ENCODE data around the gene DLX6.

Gene DLX6

DNA sequence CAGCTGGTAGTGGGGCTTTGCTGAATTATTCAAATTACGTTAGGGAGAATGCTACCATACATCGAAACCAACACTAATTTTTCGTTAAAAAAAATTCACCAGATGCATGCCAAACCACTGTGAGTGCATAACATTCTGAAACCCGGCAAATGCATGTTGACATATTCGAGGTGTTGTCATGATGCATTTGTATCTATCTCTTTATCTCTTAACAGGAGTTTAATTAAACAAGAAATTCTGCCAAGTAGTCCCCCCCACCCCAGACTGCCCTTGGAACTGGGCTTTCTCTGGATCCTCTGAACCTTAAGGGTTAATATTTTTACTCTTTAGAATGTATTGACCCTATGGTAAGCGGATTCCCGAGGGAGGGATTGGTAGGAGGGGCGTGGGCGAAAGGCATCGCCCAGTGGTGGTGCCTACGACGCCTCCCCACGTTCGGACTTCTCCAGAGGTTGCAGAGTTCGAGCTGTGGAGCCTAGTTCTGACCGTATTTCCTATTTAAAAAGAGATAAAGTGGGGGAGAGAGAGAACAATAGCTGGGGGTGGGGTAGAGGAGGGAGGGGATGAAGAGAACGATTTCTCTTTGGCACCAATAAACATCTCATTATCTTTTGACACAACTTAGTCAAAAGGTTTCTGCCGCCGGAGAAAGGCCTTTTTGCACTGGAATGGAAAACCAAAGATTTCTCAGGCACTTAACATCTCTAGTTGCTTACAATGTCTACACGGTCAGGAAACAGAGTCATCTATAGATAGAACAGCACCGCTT is 7.2 kb downstream of the DLX6 start:
- TF ChIP-seq, protein P1, sequence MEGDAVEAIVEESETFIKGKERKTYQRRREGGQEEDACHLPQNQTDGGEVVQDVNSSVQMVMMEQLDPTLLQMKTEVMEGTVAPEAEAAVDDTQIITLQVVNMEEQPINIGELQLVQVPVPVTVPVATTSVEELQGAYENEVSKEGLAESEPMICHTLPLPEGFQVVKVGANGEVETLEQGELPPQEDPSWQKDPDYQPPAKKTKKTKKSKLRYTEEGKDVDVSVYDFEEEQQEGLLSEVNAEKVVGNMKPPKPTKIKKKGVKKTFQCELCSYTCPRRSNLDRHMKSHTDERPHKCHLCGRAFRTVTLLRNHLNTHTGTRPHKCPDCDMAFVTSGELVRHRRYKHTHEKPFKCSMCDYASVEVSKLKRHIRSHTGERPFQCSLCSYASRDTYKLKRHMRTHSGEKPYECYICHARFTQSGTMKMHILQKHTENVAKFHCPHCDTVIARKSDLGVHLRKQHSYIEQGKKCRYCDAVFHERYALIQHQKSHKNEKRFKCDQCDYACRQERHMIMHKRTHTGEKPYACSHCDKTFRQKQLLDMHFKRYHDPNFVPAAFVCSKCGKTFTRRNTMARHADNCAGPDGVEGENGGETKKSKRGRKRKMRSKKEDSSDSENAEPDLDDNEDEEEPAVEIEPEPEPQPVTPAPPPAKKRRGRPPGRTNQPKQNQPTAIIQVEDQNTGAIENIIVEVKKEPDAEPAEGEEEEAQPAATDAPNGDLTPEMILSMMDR (IDR thresholded peaks at IDR 0.05; ENCODE audit: low read depth, low read length), result no peak
- DNase-seq (ENCODE audit: extremely low read depth, low read depth), result no peak

DNA sequence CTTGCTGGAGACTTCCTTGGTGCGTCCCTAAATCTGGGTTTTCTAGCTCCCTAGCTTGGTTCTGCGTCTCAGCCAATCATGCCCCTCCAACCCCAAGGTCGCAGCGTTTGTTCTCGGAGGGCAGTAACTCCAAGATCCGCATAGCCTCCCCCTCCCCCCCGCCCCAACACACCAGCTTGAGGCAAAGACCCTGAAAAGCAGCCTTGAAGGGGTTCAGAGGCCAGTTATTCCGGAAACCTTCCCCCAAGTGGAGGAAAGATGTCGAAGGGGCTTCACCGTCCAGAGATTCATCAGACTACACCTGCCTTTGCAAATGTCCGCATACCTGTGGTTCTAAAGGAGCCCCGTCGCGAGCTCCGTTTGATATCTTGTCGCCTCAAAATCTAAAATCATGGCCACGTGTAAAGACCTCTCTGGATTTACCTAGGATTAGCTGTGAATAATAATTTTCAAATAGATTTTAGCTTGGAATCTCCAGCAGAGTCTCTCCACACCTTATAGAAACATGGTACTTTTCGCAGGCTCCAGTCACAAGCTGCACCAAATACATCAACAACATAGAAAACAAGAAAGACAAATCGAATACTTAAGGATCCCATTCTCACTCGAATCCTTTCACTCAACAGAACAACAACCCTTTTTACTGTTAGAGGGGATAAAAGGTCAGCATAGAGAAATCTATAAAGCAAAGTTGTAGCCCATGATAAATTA is 7.9 kb downstream of the DLX6 start:
- no peak for DNase-seq (ENCODE audit: extremely low read depth, low read depth)
- TF ChIP-seq, protein P1 (IDR thresholded peaks at IDR 0.05; ENCODE audit: low read depth, low read length), result no peak

DNA sequence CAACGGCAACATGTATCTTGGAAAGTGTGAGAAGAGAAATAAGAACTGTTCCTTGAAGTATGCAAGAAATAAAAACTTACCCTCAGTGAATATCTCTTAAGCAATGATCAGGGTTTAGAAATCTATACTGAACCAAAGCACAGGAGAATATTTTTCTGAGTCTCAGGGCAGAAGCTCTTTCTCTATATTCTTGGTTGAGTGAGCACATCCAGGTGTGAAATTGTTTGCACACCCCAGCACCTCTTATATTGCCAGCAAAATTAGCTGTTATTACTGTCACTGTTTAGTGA is 8.4 kb downstream of the DLX6 start:
- TF ChIP-seq, protein P1 (IDR thresholded peaks at IDR 0.05; ENCODE audit: low read depth, low read length), result no peak
- DNase-seq (ENCODE audit: extremely low read depth, low read depth), result no peak

DNA sequence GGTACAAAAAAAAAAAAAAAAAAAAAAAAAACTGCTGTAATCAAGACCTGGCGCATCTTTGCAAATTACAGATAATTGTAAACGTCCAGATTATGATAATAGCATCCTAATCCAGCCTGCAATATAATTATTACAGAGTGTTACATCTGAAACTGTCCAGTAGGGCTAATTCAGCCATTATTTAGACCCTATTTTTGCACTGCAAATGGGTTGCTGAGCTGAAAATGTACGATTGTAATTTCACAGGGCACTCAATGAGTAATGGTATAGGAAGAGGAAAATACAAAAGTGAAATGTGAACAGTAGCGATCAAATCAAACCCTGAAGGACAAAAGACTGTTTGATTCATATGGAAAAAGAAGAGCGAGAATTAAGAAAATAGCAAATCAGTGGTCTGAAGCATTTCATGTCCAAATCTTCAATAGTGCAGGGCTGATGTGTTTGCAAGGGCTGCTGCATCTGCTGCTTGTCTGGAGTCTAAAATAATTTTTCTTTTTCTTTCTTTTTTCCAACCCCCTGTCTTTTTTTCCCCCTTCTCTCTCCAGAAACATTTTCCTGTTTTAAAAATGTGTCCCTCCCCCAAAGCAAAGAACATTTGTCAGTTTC is 8.9 kb downstream of the DLX6 start:
- DNase-seq (ENCODE audit: extremely low read depth, low read depth), result no peak

DNA sequence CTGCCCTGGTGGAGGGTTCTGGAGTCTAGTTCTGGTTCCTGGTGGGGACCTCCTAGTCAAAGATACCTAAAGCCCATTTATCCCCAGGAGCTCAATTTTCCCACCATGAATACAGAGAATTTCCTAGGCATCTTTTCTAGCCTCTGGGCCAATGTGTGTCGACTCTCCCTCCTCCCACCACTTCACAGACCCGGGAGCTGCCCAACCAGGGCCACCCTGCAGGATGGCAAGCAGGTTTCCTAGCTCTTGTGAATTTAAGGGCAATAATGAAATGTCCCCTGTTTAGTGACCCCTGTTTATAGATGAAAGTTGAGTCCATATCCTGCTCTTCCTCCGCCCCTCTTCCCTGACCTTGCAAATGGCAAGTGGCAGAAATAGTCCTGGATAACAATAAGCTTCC is 9.9 kb downstream of the DLX6 start:
- TF ChIP-seq, protein P1 (IDR thresholded peaks at IDR 0.05; ENCODE audit: low read depth, low read length), result no peak
- DNase-seq (ENCODE audit: extremely low read depth, low read depth), result no peak

More for the DNA sequence above, 8.9 kb downstream of the DLX6 start:
- TF ChIP-seq, protein P1 (IDR thresholded peaks at IDR 0.05; ENCODE audit: low read depth, low read length), result no peak

DNA sequence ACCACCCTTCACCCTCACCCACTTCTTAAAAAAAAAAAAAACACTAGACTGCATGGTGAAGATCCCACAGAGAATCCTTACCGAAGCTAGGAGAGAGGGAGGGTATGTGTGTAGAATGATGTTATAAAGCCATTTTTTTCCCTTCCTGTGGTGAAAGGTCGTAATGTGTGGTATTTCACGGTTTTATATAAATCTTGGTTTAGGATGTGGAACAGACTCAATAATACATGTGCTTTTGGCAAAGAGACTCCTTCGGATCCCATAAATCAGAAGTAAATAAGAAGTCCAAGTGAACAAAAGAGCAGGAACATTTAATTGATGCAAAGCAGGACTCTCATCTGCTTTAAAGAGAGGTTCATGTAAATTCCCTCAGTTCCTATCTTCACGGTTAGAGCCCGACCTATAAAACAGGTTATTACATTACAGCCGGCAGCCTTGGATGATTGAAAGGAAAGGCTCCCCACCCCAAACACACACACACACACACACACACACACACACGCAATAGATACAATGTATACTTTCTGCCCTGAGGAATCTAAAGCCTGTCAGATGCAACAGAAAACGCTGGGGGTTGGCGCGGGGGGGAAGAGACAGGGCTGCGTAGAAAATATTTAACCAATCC is 10.5 kb downstream of the DLX6 start:
- TF ChIP-seq, protein P1 (IDR thresholded peaks at IDR 0.05; ENCODE audit: low read depth, low read length), result no peak
- DNase-seq (ENCODE audit: extremely low read depth, low read depth), result no peak

All from AG09319 (cell line).